GM18951 (cell line): ENCODE data around the gene SNTG2.

ENCODE experiments used
- POLR2A ChIP-seq: IDR thresholded peaks from 4 replicates; pipeline ENCODE4 v1.6.1; 2011; ENCODE audit warnings: mild to moderate bottlenecking; ENCODE audit not compliant: insufficient read length, insufficient read depth; ENCODE audit errors: extremely low read depth
- in situ Hi-C: fragments of 300-500 bp; cut with MboI; formaldehyde crosslinking; loops from one replicate; pipeline ENCODE4 v1.12.0; 2022; ENCODE audit warnings: low sequenced_read_pairs, mixed read lengths, inconsistent platforms; ENCODE audit not compliant: unreplicated experiment

SNTG2 gene

DNA sequence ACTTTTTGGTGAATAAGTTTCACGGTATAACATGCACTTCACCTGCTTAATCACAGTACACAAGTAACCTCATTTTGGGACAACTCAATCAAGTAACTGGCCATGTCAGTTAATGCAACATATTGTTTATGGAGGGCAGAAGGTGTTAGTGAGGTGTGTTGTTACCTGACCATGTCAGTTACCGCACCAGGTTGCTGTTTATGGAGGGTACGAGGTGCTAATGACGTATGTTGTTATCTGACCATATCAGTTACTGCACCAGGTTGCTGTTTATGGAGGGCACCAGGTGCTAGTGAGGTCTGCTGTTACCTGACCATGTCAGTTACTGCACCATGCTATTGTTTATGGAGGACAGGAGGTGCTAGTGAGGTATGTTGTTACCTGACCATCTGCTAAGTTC is 327.5 kb downstream of the SNTG2 start:
- in situ Hi-C loops: no loop called here
- no peak for TF ChIP-seq POLR2A

DNA sequence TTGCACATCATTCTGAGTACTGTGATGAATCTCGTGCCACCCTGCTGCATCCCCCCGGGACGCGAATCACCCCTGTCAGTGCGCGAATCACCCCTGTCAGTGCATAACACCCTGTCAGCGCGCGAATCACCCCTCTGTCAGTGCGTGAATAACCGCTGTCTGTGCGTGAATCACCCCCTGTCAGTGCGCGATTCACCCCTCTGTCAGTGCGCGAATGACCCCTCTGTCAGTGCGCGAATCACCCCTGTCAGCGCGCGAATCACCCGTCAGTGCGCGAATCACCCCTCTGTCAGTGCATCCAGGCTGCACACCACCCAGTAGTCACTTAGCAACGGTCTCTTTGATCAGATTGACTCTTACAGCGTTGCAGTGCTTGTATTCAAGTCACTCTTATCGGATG is 328.2 kb downstream of the SNTG2 start:
- in situ Hi-C loops: no loop called here
- no peak for TF ChIP-seq POLR2A

DNA sequence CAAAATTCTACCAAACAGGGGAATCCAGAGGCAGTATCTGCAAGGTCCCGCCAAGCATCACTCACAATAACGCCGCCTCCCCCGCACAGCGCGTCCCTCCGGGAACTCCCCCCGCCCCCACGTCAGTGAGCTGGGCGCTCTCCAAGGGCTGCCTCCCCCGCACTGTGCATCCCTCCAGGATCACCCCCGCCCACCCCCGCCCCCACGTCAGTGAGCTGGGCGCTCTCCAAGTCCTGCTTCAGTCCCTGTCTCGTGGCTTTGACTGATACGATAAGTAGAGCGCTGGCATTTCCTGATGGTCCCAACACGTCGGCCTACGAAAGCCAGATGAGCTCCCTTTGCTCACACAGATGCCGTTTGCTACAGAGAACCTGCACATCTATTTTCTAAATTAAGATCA is 331.9 kb downstream of the SNTG2 start:
- TF ChIP-seq POLR2A: no peak
- in situ Hi-C loops: no loop called here

DNA sequence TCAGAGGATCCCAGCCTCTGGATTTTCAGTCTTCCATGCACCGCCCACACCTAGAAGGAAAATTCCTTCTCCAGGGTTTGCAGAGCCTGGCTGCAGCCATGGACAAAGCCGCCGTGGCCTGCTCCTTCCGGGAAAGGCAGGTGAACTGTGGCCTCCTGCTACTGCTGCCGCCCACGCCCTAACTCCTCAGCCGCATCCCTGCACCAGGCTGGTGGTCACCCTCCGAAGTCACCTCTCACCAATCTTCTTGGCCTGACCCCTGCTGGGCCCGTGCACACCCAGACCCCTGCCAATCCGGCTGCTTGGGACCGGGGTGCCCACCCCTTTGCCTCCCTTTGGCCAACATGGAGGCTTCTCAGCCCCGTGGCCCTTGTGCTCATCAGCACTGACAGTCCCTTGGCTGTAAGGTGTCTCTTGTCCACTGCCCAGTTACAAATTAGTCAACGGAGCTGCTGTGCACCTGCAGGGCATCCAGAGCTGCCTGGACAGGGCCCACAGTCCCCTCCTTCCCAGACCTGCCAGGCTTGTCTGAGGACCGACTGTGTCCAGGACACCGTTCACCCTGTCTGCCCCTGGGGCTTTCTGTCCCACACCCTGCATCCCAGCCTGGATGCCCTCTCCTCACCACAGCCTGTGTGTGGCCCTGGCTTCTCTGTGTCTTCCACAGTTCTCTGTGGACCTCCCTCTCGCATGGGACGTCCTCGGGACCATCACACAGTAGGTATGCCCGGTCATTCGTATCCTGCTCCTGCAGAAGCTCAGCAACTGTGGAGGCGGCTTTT is 332.6 kb downstream of the SNTG2 start:
- in situ Hi-C loops: no loop called here
- no peak for TF ChIP-seq POLR2A

DNA sequence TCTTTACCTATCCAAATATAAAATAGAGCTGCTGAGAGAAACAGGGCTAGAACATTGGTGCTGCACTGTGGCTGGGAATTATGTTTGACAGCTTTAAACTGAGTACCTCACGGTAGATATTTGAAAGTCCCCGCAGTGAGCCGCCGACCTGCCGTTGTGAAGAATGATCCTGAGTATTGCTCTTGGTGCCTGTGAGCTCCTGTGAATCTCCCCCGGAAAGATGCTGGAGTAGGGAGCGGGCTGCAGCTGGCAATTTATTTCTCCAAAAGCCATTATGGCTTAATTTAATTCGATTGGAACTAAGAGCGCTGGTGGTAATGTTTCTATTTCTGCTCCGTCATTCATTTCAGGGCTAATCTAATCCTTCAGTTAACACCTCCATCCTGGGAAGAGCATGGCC is 333.2 kb downstream of the SNTG2 start:
- no peak for TF ChIP-seq POLR2A
- in situ Hi-C loops: no loop called here

DNA sequence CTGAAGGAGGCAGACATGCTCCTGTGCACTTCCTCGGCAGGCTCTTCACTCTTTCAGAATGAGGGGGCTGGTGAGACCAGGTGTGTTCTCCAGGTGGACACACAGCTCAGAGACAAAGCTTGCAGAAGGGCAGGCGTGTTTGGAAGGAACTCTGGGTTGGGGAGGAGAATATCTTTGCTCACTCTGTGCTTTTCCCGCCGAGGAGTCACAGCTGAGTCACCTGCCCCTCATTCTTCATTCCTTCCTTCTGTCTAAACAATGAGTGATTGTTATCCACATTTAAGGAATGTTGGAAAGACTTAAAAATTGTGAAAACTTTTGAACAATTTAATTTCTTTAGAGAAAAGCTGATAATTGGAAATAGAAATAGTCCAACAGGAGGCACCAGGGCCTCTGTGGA is 336.3 kb downstream of the SNTG2 start:
- TF ChIP-seq POLR2A: no peak
- in situ Hi-C loops: no loop called here

DNA sequence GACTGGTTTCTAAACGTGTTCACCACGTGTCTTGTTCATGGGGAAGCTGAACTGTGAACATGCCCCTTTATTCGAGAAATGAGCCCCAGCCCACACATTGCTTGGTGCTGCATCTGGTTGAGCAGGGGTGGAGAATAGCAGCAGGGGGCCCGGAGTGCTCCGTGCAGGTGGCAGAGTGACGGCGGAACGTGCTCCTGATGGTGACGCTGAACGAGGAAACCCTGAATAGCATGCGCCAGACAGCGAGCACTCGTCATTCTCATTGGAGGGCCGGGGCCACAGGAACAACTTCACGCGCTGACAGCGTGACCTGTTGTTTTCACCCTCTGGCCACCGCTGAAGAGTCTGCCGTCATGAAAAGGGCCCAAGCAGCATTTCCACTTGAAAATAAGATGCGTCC is 336.8 kb downstream of the SNTG2 start:
- in situ Hi-C loops: no loop called here
- no peak for TF ChIP-seq POLR2A

DNA sequence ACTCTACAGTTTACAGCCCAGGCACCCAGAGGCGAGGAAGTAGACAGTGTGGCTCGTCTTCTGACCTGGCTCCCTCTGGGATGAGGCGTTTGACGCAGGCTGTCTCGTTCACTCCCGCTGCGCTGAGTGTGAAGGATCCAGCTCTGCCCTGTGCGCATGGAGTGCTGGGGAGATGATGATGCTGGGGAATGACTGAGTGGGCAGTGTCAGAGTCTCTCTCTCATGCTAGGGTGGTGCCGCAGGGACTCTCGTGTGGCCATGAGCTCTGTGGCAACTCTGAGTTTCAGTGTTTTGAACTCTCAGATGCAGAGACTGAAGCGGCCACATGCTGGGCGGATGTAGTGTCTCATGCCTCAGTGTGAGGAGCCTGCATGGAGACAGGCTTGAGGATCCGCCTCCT is 344.3 kb downstream of the SNTG2 start:
- in situ Hi-C loops: no loop called here
- no peak for TF ChIP-seq POLR2A

DNA sequence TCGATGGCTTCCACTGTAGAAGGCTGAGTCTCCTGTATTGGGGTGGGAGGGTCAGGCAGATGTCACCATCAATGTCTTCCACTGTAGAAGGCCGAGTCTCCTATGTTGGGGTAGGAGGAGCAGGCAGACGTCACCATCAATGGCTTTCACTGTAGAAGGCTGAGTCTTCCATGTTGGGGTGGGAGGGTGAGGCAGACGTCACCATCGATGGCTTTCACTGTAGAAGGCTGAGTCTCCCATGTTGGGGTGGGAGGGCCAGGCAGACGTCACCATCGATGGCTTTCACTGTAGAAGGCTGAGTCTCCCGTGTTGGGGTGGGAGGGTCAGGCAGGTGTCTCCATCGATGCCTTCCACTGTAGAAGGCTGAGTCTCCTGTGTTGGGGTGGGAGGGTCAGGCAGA is 345.1 kb downstream of the SNTG2 start:
- in situ Hi-C loops: no loop called here
- TF ChIP-seq POLR2A: no peak

DNA sequence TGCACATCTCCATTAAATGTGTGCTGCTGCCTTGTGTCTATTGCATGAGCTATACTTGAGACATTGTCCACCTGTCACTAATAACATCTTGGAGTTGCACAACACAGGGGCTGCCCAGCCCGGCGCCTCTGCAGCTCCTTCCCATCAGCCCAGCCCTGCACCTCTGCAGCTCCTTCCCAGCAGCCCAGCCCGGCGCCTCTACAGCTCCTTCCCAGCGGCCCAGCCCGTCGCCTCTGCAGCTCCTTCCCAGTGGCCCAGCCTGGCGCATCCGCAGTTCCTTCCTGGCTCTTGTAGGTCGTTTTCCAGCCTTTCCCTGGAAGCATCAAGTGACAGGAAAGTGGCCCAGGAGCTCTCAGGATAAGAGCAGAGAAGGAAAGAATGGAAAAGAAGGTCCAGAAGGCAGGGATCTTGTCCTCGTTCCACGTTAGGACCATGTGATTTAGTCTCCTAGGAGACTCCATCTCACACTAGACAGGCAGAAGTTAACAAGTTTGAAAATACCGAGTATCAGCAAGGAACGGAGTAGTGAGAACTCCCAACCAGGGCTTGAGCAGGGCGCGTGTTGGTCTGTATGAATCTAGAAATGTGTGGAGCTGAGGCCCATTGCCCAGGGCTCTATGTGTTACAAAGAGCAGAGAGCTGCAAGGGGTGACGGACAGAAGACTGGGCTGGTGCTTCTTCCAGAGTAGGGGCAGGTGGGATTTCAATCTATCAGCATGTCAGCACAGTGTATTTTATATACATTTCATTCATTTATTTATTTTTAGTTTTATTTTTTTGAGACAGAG is 346.9 kb downstream of the SNTG2 start:
- no peak for TF ChIP-seq POLR2A
- in situ Hi-C loops: no loop called here

DNA sequence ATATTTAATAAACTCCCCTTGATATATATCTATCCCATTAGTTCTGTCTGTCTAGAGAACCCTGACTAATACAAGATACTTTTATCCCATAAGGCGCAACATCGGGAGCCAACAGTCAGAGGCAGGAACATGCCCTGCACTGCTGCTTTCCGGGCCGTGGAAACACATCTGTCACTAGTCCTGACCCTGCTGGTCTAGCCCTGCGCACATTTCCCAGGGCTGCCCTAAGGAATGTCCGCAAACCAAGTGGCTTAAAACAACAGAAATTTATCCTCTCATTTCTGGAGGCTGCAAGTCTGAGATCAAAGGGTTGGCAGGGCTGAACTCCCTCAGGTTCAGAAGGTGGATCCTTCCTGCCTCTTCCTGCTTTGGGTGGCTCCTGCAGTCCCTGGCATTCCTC is 348.4 kb downstream of the SNTG2 start:
- in situ Hi-C loops: no loop called here
- TF ChIP-seq POLR2A: no peak

DNA sequence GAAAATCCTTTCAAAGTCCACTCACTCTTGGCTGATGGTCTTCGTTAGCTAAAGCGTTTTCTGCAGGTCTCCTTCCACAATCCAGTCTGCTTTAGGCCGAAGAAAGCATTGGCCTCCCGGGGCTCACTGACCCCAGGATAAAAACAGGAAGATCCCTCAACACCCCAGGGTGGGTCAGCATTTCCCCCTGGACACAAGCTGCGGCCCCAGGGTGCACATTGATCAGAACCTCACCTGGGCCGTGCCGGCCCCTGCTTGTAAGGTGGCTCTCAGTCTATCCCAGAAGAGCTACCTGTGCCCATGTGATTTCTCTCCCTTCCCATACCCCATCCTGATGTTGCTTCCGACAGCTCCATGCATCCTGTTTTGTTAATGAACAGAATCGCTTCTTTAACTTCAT is 349.6 kb downstream of the SNTG2 start:
- no peak for TF ChIP-seq POLR2A
- in situ Hi-C loops: no loop called here

DNA sequence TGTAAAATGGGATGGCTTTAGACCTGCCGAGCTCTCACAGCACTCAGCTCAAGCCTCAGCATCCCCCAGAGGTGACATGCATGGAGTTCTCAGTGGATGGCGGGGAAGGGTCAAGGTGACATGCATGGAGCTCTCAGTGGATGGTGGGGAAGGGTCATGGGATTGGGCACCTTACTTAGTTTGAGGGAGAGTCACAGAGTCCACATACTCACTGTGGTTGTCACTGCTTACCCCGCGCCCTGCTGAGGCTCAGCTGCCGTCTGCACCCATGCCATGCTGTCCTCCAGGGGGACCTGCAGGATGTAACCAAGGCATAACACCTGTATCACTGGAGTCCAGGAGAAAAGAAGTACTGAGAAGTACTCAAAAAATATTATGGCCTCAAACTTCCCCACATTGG is 350.4 kb downstream of the SNTG2 start:
- no peak for TF ChIP-seq POLR2A
- in situ Hi-C loops: no loop called here
